K562 (cell line): ENCODE results near the gene GCN1. TPM values are rescaled to one million over a fixed set of nuclear protein-coding genes. Genes with fewer than 3 reads are reported as not detected.
A peak's percentile ranks its signal among the peaks of the same experiment; 100 is the strongest.

Experiments
- ATAC-seq: fragments of 200-7000 bp; cut with Tn5 transposase; 3 replicates; pipeline ENCODE4 v1.9.1; 2020; ENCODE audit warnings: moderate library complexity
- BruUV-seq: library from RNA; stranded (reverse); fragments of 400-500 nt; replicated peaks from 2 replicates; lab custom pipeline; 2021; lab: Mats Ljungman, UMichigan
- CTCF ChIA-PET: fragments of 300-600 bp; formaldehyde crosslinking; extraction: SDS; loops from one replicate; lab custom pipeline; 2021; ENCODE audit warnings: low intra/inter-chr PET ratio; lab: Yijun Ruan, JAX
- POLR2A ChIA-PET: fragments of 300-600, 350-650 bp; sonication (Branson Sonifier 250); formaldehyde crosslinking; extraction: SDS; loops from one replicate; lab custom pipeline; 2021; ENCODE audit warnings: antibody characterized with exemption, inconsistent platforms; lab: Yijun Ruan, JAX
- DNase-seq, 4 experiments: peaks; one replicate each; pipeline versions ENCODE4 v3.0.0 to v3.0.0-alpha.2; 2011 to 2018; ENCODE audit warnings: low spot score in 3 of 4, mixed read lengths in 3 of 4; ENCODE audit errors: extremely low read depth in 1 of 4
- FAIRE-seq: peaks from 2 replicates; lab custom pipeline; 2011; peaks lifted over from hg19 to GRCh38; lab: Jason Lieb, UNC
- H2AFZ ChIP-seq: 2 replicates; pipeline ENCODE4 v1.6.0; 2011; ENCODE audit warnings: low read depth, low read length, control low read depth, inconsistent platforms
- H3K27ac ChIP-seq: fragments of 200-600 bp; 3 replicates; pipeline ENCODE4 v1.8.0; 2011; ENCODE audit warnings: low read depth, mild to moderate bottlenecking, control low read depth, inconsistent platforms, low read length, moderate library complexity, mixed read lengths; ENCODE audit errors: extremely low read depth
- H3K27me3 ChIP-seq, 2 experiments: fragments of 300-600 bp in 1 of 2; 2 replicates in 1 of 2; 3 replicates in 1 of 2; pipeline versions ENCODE4 v1.6.0 to v1.8.0; 2011; ENCODE audit warnings: inconsistent platforms in 2 of 2, low read length in 2 of 2, mild to moderate bottlenecking in 1 of 2, mixed read lengths in 1 of 2, moderate library complexity in 1 of 2; ENCODE audit not compliant: control insufficient read depth in 2 of 2, insufficient read depth in 2 of 2
- H3K36me3 ChIP-seq: fragments of 300-600 bp; 3 replicates; pipeline ENCODE4 v1.8.0; 2011; ENCODE audit warnings: mild to moderate bottlenecking, low read length, inconsistent platforms; ENCODE audit not compliant: control insufficient read depth, insufficient read depth
- H3K4me1 ChIP-seq, 2 experiments: fragments of 200-600 bp in 1 of 2; replicated peaks in 1 of 2; 2 replicates in 1 of 2; 3 replicates in 1 of 2; pipeline versions ENCODE4 v1.5.1 to v1.8.0; 2011; ENCODE audit warnings: inconsistent platforms in 2 of 2, low read length in 2 of 2, mild to moderate bottlenecking in 1 of 2, mixed read lengths in 1 of 2, moderate library complexity in 1 of 2; ENCODE audit not compliant: control insufficient read depth in 2 of 2, insufficient read depth in 2 of 2
- H3K4me2 ChIP-seq: 2 replicates; pipeline ENCODE4 v1.6.1; 2011; ENCODE audit warnings: low read length, control low read depth, inconsistent platforms, mixed read lengths; ENCODE audit not compliant: insufficient read depth
- H3K4me3 ChIP-seq: fragments of 200-600 bp; sonication (generic), shearing (Covaris generic); 2 replicates; pipeline ENCODE4 v1.5.1; 2016; ENCODE audit warnings: control low read depth, inconsistent platforms
- H3K79me2 ChIP-seq: fragments of 200-600 bp; 3 replicates; pipeline ENCODE4 v1.8.0; 2011; ENCODE audit warnings: low read length, inconsistent platforms; ENCODE audit not compliant: control insufficient read depth, insufficient read depth
- H3K9ac ChIP-seq, 2 experiments: 2 replicates each; pipeline versions ENCODE4 v1.6.0 to v1.6.1; 2011; ENCODE audit warnings: low read depth in 2 of 2, low read length in 2 of 2, control low read depth in 1 of 2, inconsistent platforms in 1 of 2, mild to moderate bottlenecking in 1 of 2, mixed read lengths in 1 of 2; ENCODE audit not compliant: insufficient read depth in 1 of 2
- H3K9me1 ChIP-seq: one replicate; pipeline ENCODE4 v1.6.0; 2011; ENCODE audit warnings: inconsistent platforms, mild to moderate bottlenecking, low read length, moderate library complexity; ENCODE audit not compliant: control insufficient read depth, insufficient read depth
- H3K9me3 ChIP-seq: replicated peaks from 2 replicates; pipeline ENCODE4 v1.5.1; 2011; ENCODE audit warnings: low read depth, low read length, inconsistent platforms; ENCODE audit not compliant: control insufficient read depth, insufficient read depth
- H4K20me1 ChIP-seq: replicated peaks from 2 replicates; pipeline ENCODE4 v1.6.1; 2011; ENCODE audit warnings: low read length, inconsistent platforms, mixed read lengths; ENCODE audit not compliant: control insufficient read depth, insufficient read depth
- BRF2 ChIP-seq: IDR thresholded peaks from 3 replicates; pipeline ENCODE4 v1.6.1; 2011; ENCODE audit warnings: borderline replicate concordance, mild to moderate bottlenecking; ENCODE audit not compliant: insufficient read length, insufficient read depth
- DEAF1 ChIP-seq: fragments of 450-650 bp; formaldehyde crosslinking; IDR thresholded peaks from 2 replicates; pipeline ENCODE4 v1.4.0; 2020; ENCODE audit warnings: mild to moderate bottlenecking, moderate library complexity
- FOXJ3 ChIP-seq: sonication (generic); formaldehyde crosslinking; IDR thresholded peaks from 2 replicates; pipeline ENCODE4 v1.4.0; 2020; ENCODE audit warnings: mild to moderate bottlenecking, missing genetic modification reagents
- HSF4 ChIP-seq: fragments of 250-450 bp; sonication (Bioruptor Pico); IDR thresholded peaks from 2 replicates; pipeline ENCODE4 v2.1.2; 2022; ENCODE audit warnings: mild to moderate bottlenecking, moderate library complexity, borderline replicate concordance
- ILF3 ChIP-seq: fragments of 450-650 bp; IDR thresholded peaks from 2 replicates; pipeline ENCODE4 v1.6.1; 2018; ENCODE audit warnings: antibody characterized with exemption, mild to moderate bottlenecking, moderate library complexity, borderline replicate concordance
- KAT2B ChIP-seq: IDR thresholded peaks from one replicate; pipeline ENCODE4 v1.6.1; 2012; ENCODE audit warnings: low read depth, mild to moderate bottlenecking, control low read depth, inconsistent platforms, low read length, moderate library complexity
- RBM15 ChIP-seq: fragments of 200-400 bp; formaldehyde crosslinking; IDR thresholded peaks from 2 replicates; pipeline ENCODE4 v1.6.1; 2018; ENCODE audit warnings: mild to moderate bottlenecking, low read length, moderate library complexity; ENCODE audit not compliant: insufficient read depth
- SIN3A ChIP-seq, 2 experiments: fragments of 150-350 bp in 1 of 2; IDR thresholded peaks; 2 replicates each; pipeline ENCODE4 v1.6.1; 2011 to 2016; ENCODE audit warnings: borderline replicate concordance in 2 of 2, low read depth in 2 of 2, low read length in 2 of 2, mild to moderate bottlenecking in 2 of 2, moderate library complexity in 2 of 2; ENCODE audit not compliant: control insufficient read depth in 1 of 2
- SUPT5H ChIP-seq: fragments of 450-650 bp; IDR thresholded peaks from 2 replicates; pipeline ENCODE4 v1.6.1; 2016
- ZNF277 ChIP-seq: fragments of 250-450 bp; sonication (Bioruptor Pico); IDR thresholded peaks from 2 replicates; pipeline ENCODE4 v1.8.0; 2022; ENCODE audit warnings: inconsistent platforms, mild to moderate bottlenecking, moderate library complexity, borderline replicate concordance
- ZNF431 ChIP-seq: sonication (generic); formaldehyde crosslinking; IDR thresholded peaks from 2 replicates; pipeline ENCODE4 v1.8.0; 2022; ENCODE audit warnings: mild to moderate bottlenecking, missing genetic modification reagents
- ZNF589 ChIP-seq: fragments of 200-800 bp; sonication (Bioruptor generic); IDR thresholded peaks from 2 replicates; pipeline ENCODE4 v1.6.1; 2016; ENCODE audit warnings: low read depth, missing genetic modification characterization, missing compliant biosample characterization
- WGBS: fragments of 100-300 bp; shearing (Covaris generic); methylation state at CpG from one replicate; pipeline ENCODE4 v1.1.6; 2016; ENCODE audit warnings: low coverage, mixed read lengths; ENCODE audit not compliant: insufficient coverage; ENCODE audit errors: missing lambda C conversion rate; 5-methylcytosine and 5-hydroxymethylcytosine counted together
- in situ Hi-C: fragments of 300-500 bp; cut with MboI; formaldehyde crosslinking; loops from 4 replicates; pipeline ENCODE4 v1.15.0; 2018; ENCODE audit warnings: inconsistent platforms, mixed read lengths
- intact Hi-C: fragments of 100-400 bp; cut with micrococcal nuclease; formaldehyde crosslinking; loops from 2 replicates; pipeline ENCODE4 v1.14.2; 2022
- polyA plus RNA-seq, 8 experiments: library from polyadenylated mRNA; depleted of rRNA in 4 of 8; stranded (reverse) in 5 of 8; unstranded in 3 of 8; fragments of >200 nt; fragmentation: Nextera tagmentation in 2 of 8; fragmentation: Illumina TruSeq in 1 of 8; extraction: Ambion mirVana in 2 of 8; extraction: Trizol in 1 of 8; gene quantifications; 2 replicates each; pipeline versions ENCODE4 v1.2.1 to v1.2.3, GENCODE V29; 2011 to 2014; ENCODE audit warnings: inconsistent platforms in 1 of 8, missing spikeins in 1 of 8
- total RNA-seq, 7 experiments: library from RNA; depleted of rRNA in 6 of 7; stranded (reverse); fragments of >200 nt in 6 of 7; fragmentation: Illumina TruSeq in 2 of 7; extraction: Trizol in 2 of 7; gene quantifications; 2 replicates each; pipeline versions ENCODE4 v1.2.1 to v1.2.3, GENCODE V29; 2011 to 2021; ENCODE audit warnings: low replicate concordance in 1 of 7
- TF ChIP-seq, protein P1 (sequence below): fragments of 250-450 bp; sonication (Bioruptor Pico); IDR thresholded peaks from 2 replicates; pipeline ENCODE4 v1.4.0; 2020; ENCODE audit warnings: mild to moderate bottlenecking, moderate library complexity, borderline replicate concordance

Gene GCN1
- total and polyA plus RNA-seq, 9 of the 15 experiments (the other 6 are each of a cell fraction or from before 2014, with no cell fraction given): 11.9 to 190 (median 51.7) TPM

GRCh38 chr12:120242275-120242799 is 47.8 kb upstream of the GCN1 start:
- ChIA-PET POLR2A (interaction anchor here (0.6 to 4.9 kb wide), 13 partner anchors 10 to 480 kb away, joined by 3 to 28 read pairs (median 4); partner anchors contain the start of genes PXN, RNU4-1, RNU4-2 and RPLP0), CTCF (no interaction called here)
- Histone ChIP-seq H4K20me1 (peaks cover 43% of the 10 kb centered on the region), H3K9me1 (peaks cover 7% of the 10 kb centered on the region), H3K9me3 (no peaks in the 10 kb centered on the region), H3K27ac (no peak overlapping the region), H3K4me2 (0 out of 2 replicates have a peak overlapping the region, but pooled peaks have one; percentile 7), H3K27me3 (no peaks in the 10 kb centered on the region), H3K9ac (peak overlapping the region in 1 of 2 experiments; percentile 15; a peak in 1 of 4 replicates), H2AFZ (no peak overlapping the region), H3K36me3 (peaks cover 5% of the 10 kb centered on the region; the same call in 1 of the 3 replicates), H3K79me2 (peaks cover 29% of the 10 kb centered on the region), H3K4me3 (no peak overlapping the region), H3K4me1 (peaks cover 30 to 31% of the 10 kb centered on the region in 2 experiments)
- no TSS peak for BruUV-seq
- ATAC-seq (peak; percentile 97), FAIRE-seq (peak; percentile 94), DNase-seq (peak; percentile 76 to 95 (median 86))
- intact Hi-C loops (loop anchor here (1.0 kb wide), 1 partner anchor 13 kb away; no protein-coding TSS in a partner anchor), in situ Hi-C loops (no loop called here)
- 6% methylated on average over 9 of the region's 9 CpGs for WGBS
- no peak for TF ChIP-seq FOXJ3 (CRISPR knock-in tag)
- no peak for TF ChIP-seq HSF4 (CRISPR knock-in tag)
- no peak for TF ChIP-seq ILF3
- TF ChIP-seq DEAF1 (CRISPR knock-in tag): no peak
- TF ChIP-seq, protein P1, sequence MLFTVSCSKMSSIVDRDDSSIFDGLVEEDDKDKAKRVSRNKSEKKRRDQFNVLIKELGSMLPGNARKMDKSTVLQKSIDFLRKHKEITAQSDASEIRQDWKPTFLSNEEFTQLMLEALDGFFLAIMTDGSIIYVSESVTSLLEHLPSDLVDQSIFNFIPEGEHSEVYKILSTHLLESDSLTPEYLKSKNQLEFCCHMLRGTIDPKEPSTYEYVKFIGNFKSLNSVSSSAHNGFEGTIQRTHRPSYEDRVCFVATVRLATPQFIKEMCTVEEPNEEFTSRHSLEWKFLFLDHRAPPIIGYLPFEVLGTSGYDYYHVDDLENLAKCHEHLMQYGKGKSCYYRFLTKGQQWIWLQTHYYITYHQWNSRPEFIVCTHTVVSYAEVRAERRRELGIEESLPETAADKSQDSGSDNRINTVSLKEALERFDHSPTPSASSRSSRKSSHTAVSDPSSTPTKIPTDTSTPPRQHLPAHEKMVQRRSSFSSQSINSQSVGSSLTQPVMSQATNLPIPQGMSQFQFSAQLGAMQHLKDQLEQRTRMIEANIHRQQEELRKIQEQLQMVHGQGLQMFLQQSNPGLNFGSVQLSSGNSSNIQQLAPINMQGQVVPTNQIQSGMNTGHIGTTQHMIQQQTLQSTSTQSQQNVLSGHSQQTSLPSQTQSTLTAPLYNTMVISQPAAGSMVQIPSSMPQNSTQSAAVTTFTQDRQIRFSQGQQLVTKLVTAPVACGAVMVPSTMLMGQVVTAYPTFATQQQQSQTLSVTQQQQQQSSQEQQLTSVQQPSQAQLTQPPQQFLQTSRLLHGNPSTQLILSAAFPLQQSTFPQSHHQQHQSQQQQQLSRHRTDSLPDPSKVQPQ (CRISPR knock-in tag): no peak
- TF ChIP-seq SUPT5H: no peak
- peak; percentile 96 for TF ChIP-seq ZNF589 (CRISPR knock-in tag)
- 0 out of 4 replicates have a peak, but pooled peaks of 1 of the 2 experiments have one; percentile 29 for TF ChIP-seq SIN3A (IDR thresholded peaks at IDR 0.05; ENCODE audit: borderline replicate concordance in 2 of 2, control insufficient read depth in 1 of 2, low read depth in 2 of 2, low read length in 2 of 2)
- TF ChIP-seq ZNF431 (CRISPR knock-in tag): no peak
- no peak for TF ChIP-seq RBM15
- TF ChIP-seq ZNF277 (CRISPR knock-in tag): no peak
- no peak for TF ChIP-seq BRF2
- TF ChIP-seq KAT2B: no peak
